GM06990 (cell line): ENCODE data around the gene PIK3AP1.

Source experiments
- DNase-seq: peaks from one replicate; pipeline ENCODE4 v3.0.0-alpha.2; 2011; ENCODE audit not compliant: insufficient read length; ENCODE audit errors: extremely low read depth
- H3K27me3 ChIP-seq: replicated peaks from 2 replicates; pipeline ENCODE4 v1.6.0; 2011; ENCODE audit warnings: low read length; ENCODE audit not compliant: control insufficient read depth, insufficient read depth
- H3K36me3 ChIP-seq: 2 replicates; pipeline ENCODE4 v1.5.1; 2011; ENCODE audit warnings: low read length; ENCODE audit not compliant: control insufficient read depth, insufficient read depth
- H3K4me3 ChIP-seq: replicated peaks from 2 replicates; pipeline ENCODE4 v1.5.1; 2011; ENCODE audit warnings: low read depth, mild to moderate bottlenecking, control low read depth, low read length
- CTCF ChIP-seq: IDR thresholded peaks from 2 replicates; pipeline ENCODE4 v1.5.1; 2011; ENCODE audit warnings: low read length, control low read depth, mild to moderate bottlenecking, inconsistent platforms; ENCODE audit not compliant: insufficient read depth, poor library complexity, severe bottlenecking

The PIK3AP1 gene

GRCh38 chr10:96718304-96718990, 1.9 kb downstream of the PIK3AP1 start:
- no peak for DNase-seq
- Histone ChIP-seq H3K36me3 (no peaks in the 10 kb centered on the region), H3K4me3 (peak overlapping the region; percentile 74), H3K27me3 (no peaks in the 10 kb centered on the region)
- no peak for TF ChIP-seq CTCF

- Histone ChIP-seq H3K36me3 (no peaks in the 10 kb centered on the region), H3K27me3 (no peaks in the 10 kb centered on the region), H3K4me3 (no peak overlapping the region)
- no peak for DNase-seq
- no peak for TF ChIP-seq CTCF
Observed at GRCh38 chr10:96716390-96716789, 3.9 kb downstream of the PIK3AP1 start.

- TF ChIP-seq CTCF: no peak
- no peaks in the 10 kb centered on the region for H3K36me3 ChIP-seq
- no peaks in the 10 kb centered on the region for H3K27me3 ChIP-seq
- no peak overlapping the region for H3K4me3 ChIP-seq
- DNase-seq: no peak
Observed at GRCh38 chr10:96714746-96715255, 5.5 kb downstream of the PIK3AP1 start.

- no peak for TF ChIP-seq CTCF
- Histone ChIP-seq H3K4me3 (no peak overlapping the region), H3K36me3 (peaks cover 5% of the 10 kb centered on the region)
Observed at GRCh38 chr10:96714031-96714590, 6.2 kb downstream of the PIK3AP1 start.

GRCh38 chr10:96712662-96713271, 7.5 kb downstream of the PIK3AP1 start:
- DNase-seq: no peak
- peaks cover 6% of the 10 kb centered on the region for H3K36me3 ChIP-seq
- H3K4me3 ChIP-seq: no peak overlapping the region
- no peaks in the 10 kb centered on the region for H3K27me3 ChIP-seq
- no peak for TF ChIP-seq CTCF

More at GRCh38 chr10:96714031-96714590, 6.2 kb downstream of the PIK3AP1 start:
- no peak for DNase-seq
- H3K27me3 ChIP-seq: no peaks in the 10 kb centered on the region
